ENCODE results near the gene MEIOSIN.

The MEIOSIN gene

DNA sequence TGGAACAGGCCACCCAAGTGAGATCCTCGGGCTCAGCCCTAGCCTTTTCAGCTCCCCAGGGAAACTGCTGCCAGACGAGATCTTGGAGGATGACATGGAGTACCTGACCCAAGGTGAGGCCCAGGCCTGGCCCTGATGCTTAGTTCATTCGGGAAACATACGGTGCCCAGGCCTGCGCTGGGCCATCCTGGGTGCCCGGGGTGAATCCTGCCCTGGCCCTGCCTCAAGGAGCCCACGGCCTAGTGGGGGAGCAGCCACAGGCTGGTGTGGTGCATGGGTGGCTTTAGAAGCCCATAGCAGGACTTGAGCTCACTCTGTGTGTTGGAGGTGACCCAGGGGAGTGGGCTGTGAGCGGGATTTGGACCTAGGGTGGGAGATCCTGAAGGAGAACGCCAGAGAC is 25.7 kb downstream of the MEIOSIN start:
- Histone ChIP-seq H3K27me3 (replicated peaks; ENCODE audit: control insufficient read depth, insufficient read depth, low read length) (peaks cover 5% of the 10 kb centered on the region), H3K4me3 (ENCODE audit: low read length) (no peak overlapping the region), H3K36me3 (ENCODE audit: control insufficient read depth, insufficient read depth, low read length, severe bottlenecking) (no peaks in the 10 kb centered on the region), H3K9me3 (ENCODE audit: control insufficient read depth, low read length) (no peaks in the 10 kb centered on the region), H3K4me1 (ENCODE audit: control insufficient read depth, insufficient read depth, low read length) (peaks cover 2% of the 10 kb centered on the region), H3K9ac (ENCODE audit: low read length) (no peak overlapping the region)
- no peak for DNase-seq (ENCODE audit: low read depth)

DNA sequence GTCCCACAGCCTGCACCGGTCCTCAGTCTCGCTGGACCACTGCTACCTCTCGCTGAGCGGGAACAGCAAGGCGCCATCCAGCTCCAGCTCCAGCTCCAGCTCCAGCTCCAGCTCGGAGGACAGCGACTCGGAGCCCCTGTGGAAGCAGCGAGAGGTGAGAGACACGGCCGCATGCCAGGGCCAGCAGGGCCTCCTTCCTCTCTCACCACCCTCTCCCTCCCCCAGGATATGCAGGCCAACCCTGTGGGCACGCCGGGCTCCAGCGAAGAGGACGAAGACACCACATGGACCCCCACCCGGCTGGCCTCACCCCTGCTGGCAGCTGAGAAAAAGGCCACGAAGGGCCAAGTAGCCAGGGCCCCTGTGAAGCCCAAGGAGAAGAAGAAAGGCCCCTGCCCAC is 28.5 kb downstream of the MEIOSIN start:
- no peak for DNase-seq (ENCODE audit: low read depth)
- peaks cover 5% of the 10 kb centered on the region for H3K27me3 ChIP-seq (replicated peaks; ENCODE audit: control insufficient read depth, insufficient read depth, low read length)
- H3K36me3 ChIP-seq (ENCODE audit: control insufficient read depth, insufficient read depth, low read length, severe bottlenecking) = no peaks in the 10 kb centered on the region
- no peak overlapping the region for H3K4me3 ChIP-seq (ENCODE audit: low read length)
- peaks cover 18% of the 10 kb centered on the region for H3K4me1 ChIP-seq (ENCODE audit: control insufficient read depth, insufficient read depth, low read length)
- no peaks in the 10 kb centered on the region for H3K9me3 ChIP-seq (ENCODE audit: control insufficient read depth, low read length)
- H3K9ac ChIP-seq (ENCODE audit: low read length) = no peak overlapping the region

DNA sequence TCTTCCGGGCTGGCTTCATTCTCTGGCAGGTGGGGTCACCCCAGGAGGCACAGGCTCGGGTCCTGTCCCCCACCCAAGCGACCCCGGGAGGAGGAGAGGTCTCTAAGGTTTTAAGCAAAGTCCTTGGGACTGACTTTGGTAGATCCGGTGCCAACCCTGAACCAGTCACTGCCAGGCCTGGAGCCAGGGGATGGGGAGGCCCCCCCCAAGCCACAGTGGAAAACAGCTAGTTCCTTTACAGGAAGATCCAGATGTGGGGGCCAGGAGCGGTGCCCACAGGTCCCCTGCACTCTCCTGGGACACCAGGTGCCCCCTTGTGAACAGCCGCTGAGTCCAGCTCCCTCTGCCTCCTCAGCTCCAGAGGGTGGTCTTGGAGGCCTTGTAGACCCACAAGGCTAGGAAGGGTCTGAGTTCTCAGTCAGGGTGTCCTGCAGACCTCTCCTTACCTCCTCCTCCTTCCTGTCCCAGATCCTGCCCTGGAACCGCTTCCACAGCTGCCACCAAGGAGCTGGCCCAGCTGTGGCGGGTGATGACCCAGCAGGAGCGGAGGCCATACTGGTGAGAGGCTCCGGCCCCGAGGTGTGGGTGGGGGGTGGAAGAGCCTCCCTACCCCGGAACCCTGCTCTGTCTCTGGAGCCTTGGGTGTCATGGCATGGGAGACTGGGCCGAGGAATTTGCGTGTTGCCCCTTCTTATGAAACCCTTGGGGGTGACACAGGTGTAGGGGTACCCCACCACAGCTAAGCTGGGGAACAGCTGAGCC is 29.8 kb downstream of the MEIOSIN start:
- no peak overlapping the region for H3K4me3 ChIP-seq (ENCODE audit: low read length)
- H3K36me3 ChIP-seq (ENCODE audit: control insufficient read depth, insufficient read depth, low read length, severe bottlenecking) = no peaks in the 10 kb centered on the region
- H3K9ac ChIP-seq (ENCODE audit: low read length) = no peak overlapping the region
- no peaks in the 10 kb centered on the region for H3K9me3 ChIP-seq (ENCODE audit: control insufficient read depth, low read length)
- peaks cover 5% of the 10 kb centered on the region for H3K27me3 ChIP-seq (replicated peaks; ENCODE audit: control insufficient read depth, insufficient read depth, low read length)
- no peak for DNase-seq (ENCODE audit: low read depth)
- H3K4me1 ChIP-seq (ENCODE audit: control insufficient read depth, insufficient read depth, low read length) = peaks cover 23% of the 10 kb centered on the region

DNA sequence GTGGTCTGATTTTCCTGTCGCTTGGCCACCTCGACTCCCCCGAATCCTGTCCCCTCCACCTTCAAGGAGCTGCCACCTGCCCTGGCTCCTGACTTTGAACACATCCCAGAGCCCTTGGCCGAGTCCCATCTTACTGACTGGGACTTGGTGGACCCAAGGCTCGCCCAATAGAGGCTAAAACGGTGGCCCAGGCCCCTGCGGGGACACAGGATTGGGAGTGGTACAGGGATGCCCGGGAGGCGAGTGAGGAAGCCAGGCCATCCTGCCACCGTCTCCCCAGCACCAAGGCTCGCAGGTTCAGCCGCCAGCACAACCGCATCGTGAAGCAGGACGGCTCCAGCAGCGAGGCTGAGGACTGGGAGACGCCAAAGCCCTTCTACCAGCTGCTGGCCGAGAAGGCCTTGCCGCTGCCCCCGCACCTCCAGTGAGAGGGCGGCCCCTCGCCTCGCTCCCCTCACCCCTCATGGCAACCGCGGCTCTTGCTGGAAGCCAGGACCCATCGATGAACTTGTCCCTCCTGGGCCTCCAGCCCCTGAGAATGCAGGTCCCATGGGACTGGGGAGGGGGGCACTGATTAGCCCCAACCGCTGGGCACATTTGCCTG is 30.6 kb downstream of the MEIOSIN start:
- H3K4me1 ChIP-seq (ENCODE audit: control insufficient read depth, insufficient read depth, low read length) = peaks cover 23% of the 10 kb centered on the region
- no peak overlapping the region for H3K4me3 ChIP-seq (ENCODE audit: low read length)
- H3K9ac ChIP-seq (ENCODE audit: low read length) = peak overlapping the region; percentile 24
- peaks cover 4% of the 10 kb centered on the region for H3K27me3 ChIP-seq (replicated peaks; ENCODE audit: control insufficient read depth, insufficient read depth, low read length)
- DNase-seq (ENCODE audit: low read depth) = no peak
- no peaks in the 10 kb centered on the region for H3K36me3 ChIP-seq (ENCODE audit: control insufficient read depth, insufficient read depth, low read length, severe bottlenecking)
- H3K9me3 ChIP-seq (ENCODE audit: control insufficient read depth, low read length) = no peaks in the 10 kb centered on the region

DNA sequence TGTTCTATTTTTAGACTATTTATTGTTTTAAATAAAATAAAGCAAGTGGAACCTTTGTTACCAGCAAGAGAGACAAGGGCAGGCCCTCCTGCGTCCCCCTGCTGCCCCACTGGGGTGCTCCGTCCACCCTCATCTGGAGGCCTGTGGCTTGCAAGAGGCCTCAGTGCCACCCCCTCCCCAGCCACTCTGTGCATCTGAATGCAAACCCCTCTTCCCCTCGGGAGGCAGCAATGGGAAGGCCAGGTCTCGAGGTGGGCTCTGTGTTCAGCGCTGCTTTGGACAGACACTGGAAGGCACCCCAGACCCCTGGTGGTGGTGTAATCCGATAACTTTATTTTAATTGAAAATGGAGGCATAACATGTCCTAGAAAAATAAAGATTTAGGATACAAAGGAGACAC is 31.2 kb downstream of the MEIOSIN start:
- no peak for DNase-seq (ENCODE audit: low read depth)
- no peak overlapping the region for H3K4me3 ChIP-seq (ENCODE audit: low read length)
- no peaks in the 10 kb centered on the region for H3K36me3 ChIP-seq (ENCODE audit: control insufficient read depth, insufficient read depth, low read length, severe bottlenecking)
- no peaks in the 10 kb centered on the region for H3K9me3 ChIP-seq (ENCODE audit: control insufficient read depth, low read length)
- H3K4me1 ChIP-seq (ENCODE audit: control insufficient read depth, insufficient read depth, low read length) = peaks cover 23% of the 10 kb centered on the region
- H3K9ac ChIP-seq (ENCODE audit: low read length) = peak overlapping the region; percentile 24
- no peaks in the 10 kb centered on the region for H3K27me3 ChIP-seq (replicated peaks; ENCODE audit: control insufficient read depth, insufficient read depth, low read length)

DNA sequence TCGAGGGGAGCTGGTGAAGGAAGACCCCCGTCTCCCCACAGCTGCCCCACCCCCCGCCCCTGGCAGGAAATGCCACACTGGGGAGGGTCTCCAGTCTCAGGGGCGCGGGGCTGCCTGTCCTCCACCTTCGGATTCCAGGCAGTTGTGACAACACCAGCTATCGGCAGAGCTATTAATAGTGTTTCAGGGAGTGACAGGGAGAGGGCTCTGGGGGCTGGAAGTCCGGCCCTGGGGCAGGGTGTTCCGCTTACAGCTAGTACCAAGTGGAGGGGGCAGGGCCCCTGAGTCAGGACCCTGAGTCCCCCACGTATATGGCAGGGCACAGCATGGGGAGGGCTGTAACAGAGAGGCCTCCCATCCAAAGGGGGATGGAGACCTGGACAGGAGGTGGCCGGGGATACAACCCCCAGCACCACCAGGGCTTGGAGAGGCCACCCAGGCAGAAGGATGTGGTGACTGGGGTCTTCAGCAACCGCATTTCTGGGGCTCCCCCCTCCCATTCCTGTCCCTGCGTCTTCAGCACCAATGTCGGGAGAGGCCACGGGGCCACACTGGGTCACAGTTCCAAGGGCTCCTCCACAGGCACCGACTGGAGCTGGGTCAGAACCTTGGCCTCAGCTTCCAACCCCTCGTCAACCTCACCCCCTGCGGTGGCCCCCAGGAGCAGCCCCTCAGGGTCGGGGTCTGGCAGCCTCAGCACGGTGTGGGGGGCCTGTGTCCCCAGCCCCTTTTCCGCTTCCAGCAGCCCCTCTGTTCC is 31.9 kb downstream of the MEIOSIN start:
- Histone ChIP-seq H3K36me3 (ENCODE audit: control insufficient read depth, insufficient read depth, low read length, severe bottlenecking) (no peaks in the 10 kb centered on the region), H3K4me3 (ENCODE audit: low read length) (no peak overlapping the region), H3K4me1 (ENCODE audit: control insufficient read depth, insufficient read depth, low read length) (peaks cover 28% of the 10 kb centered on the region), H3K9me3 (ENCODE audit: control insufficient read depth, low read length) (no peaks in the 10 kb centered on the region), H3K9ac (ENCODE audit: low read length) (no peak overlapping the region), H3K27me3 (replicated peaks; ENCODE audit: control insufficient read depth, insufficient read depth, low read length) (no peaks in the 10 kb centered on the region)
- no peak for DNase-seq (ENCODE audit: low read depth)

DNA sequence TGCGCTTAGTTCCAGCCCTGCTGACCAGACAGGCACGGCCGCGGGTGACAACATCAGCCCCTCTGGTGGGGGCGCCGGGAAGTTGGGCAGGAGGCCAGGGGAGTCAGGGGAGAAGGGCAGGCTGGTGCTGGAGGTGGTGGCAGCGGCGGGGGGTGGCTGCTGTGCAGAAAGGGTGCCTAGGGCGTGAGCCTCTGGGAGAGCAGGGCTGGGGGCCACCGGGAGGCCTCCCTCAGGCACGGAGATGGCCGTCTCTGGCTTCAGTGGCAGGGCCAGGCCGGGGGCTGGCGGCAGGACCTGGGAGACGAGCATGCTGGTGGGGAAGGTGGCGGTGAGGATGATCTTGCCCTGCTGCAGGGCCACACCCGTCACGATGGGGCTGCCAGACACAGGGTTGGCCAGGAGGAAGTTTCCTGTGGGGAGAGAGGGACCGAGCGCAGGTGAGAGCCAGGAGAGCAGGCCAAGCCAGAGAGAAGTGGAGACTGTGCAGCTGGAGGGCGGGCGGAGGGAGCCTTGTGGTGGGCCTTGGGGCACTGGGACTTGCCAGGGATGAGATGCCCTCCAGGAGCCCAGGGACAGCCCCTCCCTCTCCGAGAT is 32.6 kb downstream of the MEIOSIN start:
- Histone ChIP-seq H3K9me3 (ENCODE audit: control insufficient read depth, low read length) (no peaks in the 10 kb centered on the region), H3K27me3 (replicated peaks; ENCODE audit: control insufficient read depth, insufficient read depth, low read length) (no peaks in the 10 kb centered on the region), H3K4me1 (ENCODE audit: control insufficient read depth, insufficient read depth, low read length) (peaks cover 28% of the 10 kb centered on the region), H3K36me3 (ENCODE audit: control insufficient read depth, insufficient read depth, low read length, severe bottlenecking) (no peaks in the 10 kb centered on the region), H3K9ac (ENCODE audit: low read length) (peak overlapping the region; percentile 96), H3K4me3 (ENCODE audit: low read length) (no peak overlapping the region)
- no peak for DNase-seq (ENCODE audit: low read depth)

DNA sequence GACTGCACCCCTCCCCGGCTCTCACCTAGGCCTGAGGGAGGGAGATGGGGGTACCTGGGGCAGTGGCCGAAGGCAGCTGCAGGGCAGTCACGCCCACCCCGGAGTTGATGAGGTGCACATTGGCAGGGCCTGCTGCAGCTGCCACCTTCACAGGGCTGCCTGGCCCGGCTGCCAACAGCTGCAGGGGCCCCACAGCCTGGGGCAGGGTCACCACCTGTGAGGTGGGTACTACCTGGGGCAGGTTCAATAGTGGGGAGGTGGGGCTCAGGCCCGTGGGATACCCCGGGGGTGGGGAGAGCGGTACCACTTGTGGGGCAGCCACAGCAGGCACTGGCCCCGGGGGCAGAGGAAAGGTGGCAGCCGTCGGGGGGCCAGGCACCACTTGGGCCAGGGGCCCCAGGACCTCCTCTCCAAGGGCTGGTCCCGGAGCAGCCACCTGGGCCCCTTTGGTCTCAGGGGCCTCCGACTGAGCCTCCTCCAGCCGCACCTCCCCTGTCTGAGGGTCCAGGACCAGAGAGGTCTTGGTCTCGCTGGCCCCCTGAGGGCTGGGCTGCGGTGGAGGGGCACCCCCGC is 33.1 kb downstream of the MEIOSIN start:
- Histone ChIP-seq H3K9ac (ENCODE audit: low read length) (peak overlapping the region; percentile 96), H3K4me3 (ENCODE audit: low read length) (peak overlapping the region; percentile 95), H3K36me3 (ENCODE audit: control insufficient read depth, insufficient read depth, low read length, severe bottlenecking) (peaks cover 5% of the 10 kb centered on the region), H3K4me1 (ENCODE audit: control insufficient read depth, insufficient read depth, low read length) (peaks cover 32% of the 10 kb centered on the region), H3K27me3 (replicated peaks; ENCODE audit: control insufficient read depth, insufficient read depth, low read length) (no peaks in the 10 kb centered on the region), H3K9me3 (ENCODE audit: control insufficient read depth, low read length) (no peaks in the 10 kb centered on the region)
- DNase-seq (ENCODE audit: low read depth) = no peak

DNA sequence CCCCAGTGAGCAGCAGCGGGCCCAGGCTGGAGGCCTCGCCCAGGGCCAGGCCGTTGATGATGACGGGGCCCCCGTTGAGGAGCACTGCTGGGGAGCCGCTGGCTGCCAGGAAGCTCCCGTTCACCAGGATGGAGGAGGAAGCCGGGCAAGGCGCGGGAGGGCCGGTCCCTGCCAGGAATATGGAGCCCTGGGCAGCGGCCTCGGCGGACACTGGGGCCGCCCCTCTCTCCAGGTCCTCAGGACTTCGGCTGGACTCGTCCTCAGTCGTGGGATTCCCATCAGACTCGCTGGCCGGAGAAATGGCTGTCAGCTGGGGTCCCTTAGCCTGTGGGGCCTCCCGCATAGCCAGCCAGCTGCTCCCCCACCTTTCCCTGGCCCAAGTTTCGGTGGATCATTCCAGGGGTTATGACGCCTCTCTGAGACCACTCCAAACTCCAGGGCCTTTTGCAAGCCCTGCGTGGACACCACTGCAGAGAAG is 33.7 kb downstream of the MEIOSIN start:
- no peaks in the 10 kb centered on the region for H3K9me3 ChIP-seq (ENCODE audit: control insufficient read depth, low read length)
- H3K27me3 ChIP-seq (replicated peaks; ENCODE audit: control insufficient read depth, insufficient read depth, low read length) = no peaks in the 10 kb centered on the region
- peaks cover 32% of the 10 kb centered on the region for H3K4me1 ChIP-seq (ENCODE audit: control insufficient read depth, insufficient read depth, low read length)
- peak; percentile 49 for DNase-seq (ENCODE audit: low read depth)
- H3K9ac ChIP-seq (ENCODE audit: low read length) = peak overlapping the region; percentile 96
- H3K36me3 ChIP-seq (ENCODE audit: control insufficient read depth, insufficient read depth, low read length, severe bottlenecking) = peaks cover 7% of the 10 kb centered on the region
- peak overlapping the region; percentile 95 for H3K4me3 ChIP-seq (ENCODE audit: low read length)

DNA sequence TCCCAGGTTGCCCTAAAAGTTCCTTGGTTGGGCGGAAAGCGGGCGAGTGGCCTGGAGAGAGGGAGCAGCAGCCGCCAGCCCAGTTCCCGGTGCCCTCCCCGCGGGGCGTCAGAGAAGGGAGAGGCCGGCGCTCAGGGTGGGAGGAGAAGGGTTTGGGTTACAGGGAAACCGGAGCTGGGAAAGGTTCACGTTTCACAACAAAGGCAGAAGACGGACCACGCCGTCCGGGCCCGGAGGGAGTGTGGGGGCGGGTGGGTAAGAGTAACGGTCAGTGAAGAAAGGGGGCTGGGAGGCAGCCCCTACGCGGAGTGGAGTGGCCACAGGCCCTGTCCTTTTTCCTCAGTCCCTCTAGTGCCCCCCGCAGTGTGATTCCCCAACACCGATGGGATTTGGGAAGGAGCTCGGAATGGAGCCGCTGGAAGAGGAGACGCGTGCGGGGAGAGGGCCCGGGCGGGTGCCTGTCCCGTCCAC is 34.2 kb downstream of the MEIOSIN start:
- peak overlapping the region; percentile 95 for H3K4me3 ChIP-seq (ENCODE audit: low read length)
- H3K9me3 ChIP-seq (ENCODE audit: control insufficient read depth, low read length) = no peaks in the 10 kb centered on the region
- peak; percentile 98 for DNase-seq (ENCODE audit: low read depth)
- H3K9ac ChIP-seq (ENCODE audit: low read length) = peak overlapping the region; percentile 96
- H3K27me3 ChIP-seq (replicated peaks; ENCODE audit: control insufficient read depth, insufficient read depth, low read length) = no peaks in the 10 kb centered on the region
- peaks cover 7% of the 10 kb centered on the region for H3K36me3 ChIP-seq (ENCODE audit: control insufficient read depth, insufficient read depth, low read length, severe bottlenecking)
- peaks cover 32% of the 10 kb centered on the region for H3K4me1 ChIP-seq (ENCODE audit: control insufficient read depth, insufficient read depth, low read length)

All from adipocyte (in vitro differentiated cells).